MM.1S (cell line): Measurements from ENCODE around the gene ABHD12.

Experiments
- DNase-seq: peaks from one replicate; pipeline ENCODE4 v3.0.0-alpha.2; 2015
- H2AFZ ChIP-seq: fragments of 300-600 bp; sonication (generic); 2 replicates; pipeline ENCODE4 v1.6.0; 2016; ENCODE audit warnings: antibody characterized with exemption, low read length
- H3F3A ChIP-seq: fragments of 300-600 bp; sonication (generic); 2 replicates; pipeline ENCODE4 v1.6.1; 2016; ENCODE audit warnings: mild to moderate bottlenecking, antibody characterized with exemption, low read length, moderate library complexity, mixed read lengths; ENCODE audit not compliant: insufficient read depth
- H3K27ac ChIP-seq: fragments of 300-600 bp; sonication (generic); 2 replicates; pipeline ENCODE4 v1.5.1; 2016; ENCODE audit warnings: mild to moderate bottlenecking, low read length
- H3K27me3 ChIP-seq: fragments of 300-600 bp; sonication (generic); replicated peaks from 2 replicates; pipeline ENCODE4 v1.6.0; 2016; ENCODE audit warnings: low read length; ENCODE audit not compliant: insufficient read depth
- H3K36me3 ChIP-seq: fragments of 300-600 bp; sonication (generic); replicated peaks from 2 replicates; pipeline ENCODE4 v1.6.1; 2016; ENCODE audit warnings: mild to moderate bottlenecking, low read length, mixed read lengths; ENCODE audit not compliant: insufficient read depth
- H3K4me1 ChIP-seq: fragments of 300-600 bp; sonication (generic); 2 replicates; pipeline ENCODE4 v1.6.1; 2016; ENCODE audit warnings: low read length, mixed read lengths
- H3K4me2 ChIP-seq: fragments of 300-600 bp; sonication (generic); 2 replicates; pipeline ENCODE4 v1.6.0; 2016; ENCODE audit warnings: low read depth, low read length
- H3K4me3 ChIP-seq: fragments of 300-600 bp; sonication (generic); 2 replicates; pipeline ENCODE4 v1.5.1; 2016; ENCODE audit warnings: low read length, mixed read lengths
- H3K79me2 ChIP-seq: fragments of 300-600 bp; sonication (generic); 2 replicates; pipeline ENCODE4 v1.6.1; 2016; ENCODE audit warnings: mixed run types, low read length, mixed read lengths
- H3K9ac ChIP-seq: fragments of 300-600 bp; sonication (generic); 2 replicates; pipeline ENCODE4 v1.6.1; 2016; ENCODE audit warnings: low read length, mixed read lengths
- H3K9me2 ChIP-seq: fragments of 300-600 bp; sonication (generic); replicated peaks from 2 replicates; pipeline ENCODE4 v1.6.1; 2016; ENCODE audit warnings: mild to moderate bottlenecking, low read length, mixed read lengths; ENCODE audit not compliant: insufficient read depth
- H3K9me3 ChIP-seq: fragments of 300-600 bp; sonication (generic); replicated peaks from 2 replicates; pipeline ENCODE4 v1.6.1; 2016; ENCODE audit warnings: mild to moderate bottlenecking, low read length, mixed read lengths; ENCODE audit not compliant: insufficient read depth
- H4K20me1 ChIP-seq: fragments of 300-600 bp; sonication (generic); 2 replicates; pipeline ENCODE4 v1.6.1; 2016; ENCODE audit warnings: mild to moderate bottlenecking, low read length, moderate library complexity, mixed read lengths; ENCODE audit not compliant: insufficient read depth
- CTCF ChIP-seq: fragments of 300-600 bp; sonication (generic); IDR thresholded peaks from 2 replicates; pipeline ENCODE4 v1.5.1; 2016; ENCODE audit warnings: antibody characterized with exemption, low read length, mixed read lengths
- EZH2 ChIP-seq: fragments of 300-600 bp; sonication (generic); optimal IDR thresholded peaks from 2 replicates; pipeline ENCODE3; 2017; ENCODE audit warnings: low read depth, mild to moderate bottlenecking, antibody characterized with exemption, low read length, mixed read lengths
- EZH2phosphoT487 ChIP-seq: fragments of 300-600 bp; sonication (generic); IDR thresholded peaks from 2 replicates; pipeline ENCODE4 v1.6.1; 2018; ENCODE audit warnings: antibody characterized with exemption, low read length

Gene ABHD12

GRCh38 chr20:25328954-25329498 lies 61.6 kb downstream of the ABHD12 start:
- Histone ChIP-seq H2AFZ (no peak overlapping the region), H3K27ac (no peak overlapping the region), H3K9ac (no peak overlapping the region)

GRCh38 chr20:25327521-25328235 lies 63.0 kb downstream of the ABHD12 start:
- H4K20me1 ChIP-seq: no peaks in the 10 kb centered on the region
- H3K36me3 ChIP-seq: no peaks in the 10 kb centered on the region
- no peaks in the 10 kb centered on the region for H3K27me3 ChIP-seq
- no peaks in the 10 kb centered on the region for H3K9me3 ChIP-seq
- H3K4me2 ChIP-seq: no peak overlapping the region
- no peak overlapping the region for H2AFZ ChIP-seq
- peaks cover 71% of the 10 kb centered on the region for H3K79me2 ChIP-seq
- no peaks in the 10 kb centered on the region for H3K4me1 ChIP-seq
- no peaks in the 10 kb centered on the region for H3K9me2 ChIP-seq
- H3K27ac ChIP-seq: no peak overlapping the region
- no peak overlapping the region for H3K4me3 ChIP-seq
- no peak for TF ChIP-seq EZH2
- no peak for TF ChIP-seq CTCF
- H3K9ac ChIP-seq: no peak overlapping the region
- no peaks in the 10 kb centered on the region for H3F3A ChIP-seq
- no peak for DNase-seq

More at GRCh38 chr20:25328954-25329498, 61.6 kb downstream of the ABHD12 start:
- Histone ChIP-seq H3K79me2 (peaks cover 57% of the 10 kb centered on the region), H3K9me2 (no peaks in the 10 kb centered on the region), H3K36me3 (no peaks in the 10 kb centered on the region), H3K4me1 (no peaks in the 10 kb centered on the region), H3K4me3 (no peak overlapping the region), H4K20me1 (no peaks in the 10 kb centered on the region), H3F3A (no peaks in the 10 kb centered on the region), H3K4me2 (no peak overlapping the region), H3K27me3 (no peaks in the 10 kb centered on the region), H3K9me3 (no peaks in the 10 kb centered on the region)
- TF ChIP-seq CTCF: no peak
- TF ChIP-seq EZH2phosphoT487: no peak
- TF ChIP-seq EZH2: no peak
- no peak for DNase-seq

GRCh38 chr20:25325997-25326396 lies 64.6 kb downstream of the ABHD12 start:
- H2AFZ ChIP-seq: no peak overlapping the region
- H3K27ac ChIP-seq: no peak overlapping the region
- H4K20me1 ChIP-seq: no peaks in the 10 kb centered on the region
- H3K27me3 ChIP-seq: no peaks in the 10 kb centered on the region
- H3K9ac ChIP-seq: no peak overlapping the region
- no peaks in the 10 kb centered on the region for H3K9me2 ChIP-seq
- H3K36me3 ChIP-seq: no peaks in the 10 kb centered on the region; the same call in 1 of the 2 replicates
- H3K79me2 ChIP-seq: peaks cover 84% of the 10 kb centered on the region
- TF ChIP-seq EZH2 (no peak), EZH2phosphoT487 (no peak), CTCF (no peak)
- H3F3A ChIP-seq: no peaks in the 10 kb centered on the region; the same call in 1 of the 2 replicates
- H3K4me2 ChIP-seq: no peak overlapping the region
- H3K4me1 ChIP-seq: peaks cover 11% of the 10 kb centered on the region
- no peaks in the 10 kb centered on the region for H3K9me3 ChIP-seq
- H3K4me3 ChIP-seq: no peak overlapping the region
- DNase-seq: no peak
